Right cardiac atrium (tissue), 5 donors: ENCODE measurements around the gene RBM4B. TPM values are rescaled to one million over a fixed set of nuclear protein-coding genes. Genes with fewer than 3 reads are reported as not detected.
"Not testable (repeated sequence)": the region's sequence is repeated elsewhere in the genome, so short reads cannot be mapped to it uniquely, and the experiment has no call there.

Experiments
- ATAC-seq, 2 donors: fragments of 200-7000 bp; cut with Tn5 transposase; one replicate each; pipeline versions ENCODE4 v1.8.0 to v1.9.1; 2020; ENCODE audit warnings: moderate library complexity in 2 of 2, mild to moderate bottlenecking in 1 of 2
- DNase-seq, 3 donors: peaks; one replicate each; pipeline ENCODE4 v3.0.0-alpha.2; 2020
- H3K27ac ChIP-seq: one replicate; pipeline ENCODE4 v1.5.1; 2013; ENCODE audit warnings: mild to moderate bottlenecking, low read length, control low read depth, moderate library complexity
- H3K27me3 ChIP-seq: one replicate; pipeline ENCODE4 v1.6.1; 2013; ENCODE audit not compliant: control insufficient read depth, insufficient read depth
- H3K4me1 ChIP-seq: one replicate; pipeline ENCODE4 v1.6.1; 2013; ENCODE audit warnings: low read length; ENCODE audit not compliant: control insufficient read depth, insufficient read depth
- H3K4me3 ChIP-seq: one replicate; pipeline ENCODE4 v1.5.1; 2013; ENCODE audit warnings: low read length, control low read depth
- H3K9me3 ChIP-seq: one replicate; pipeline ENCODE4 v1.6.1; 2013; ENCODE audit warnings: low read length; ENCODE audit not compliant: control insufficient read depth
- WGBS: extraction: QIAGEN DNeasy Blood & Tissue Kit; methylation state at CpG from one replicate; pipeline ENCODE4 v1.1.7; 2013; 5-methylcytosine and 5-hydroxymethylcytosine counted together
- intact Hi-C, 4 donors: fragments of 100-400 bp; cut with DNase I; formaldehyde crosslinking; loops; one replicate each; pipeline versions ENCODE4 v1.11.0 to v1.14.0; 2022 to 2023
- polyA plus RNA-seq: library from polyadenylated mRNA; stranded (reverse); fragments of 200-250 nt; gene quantifications from one replicate; pipeline ENCODE4 v1.2.3, GENCODE V29; 2013
- total RNA-seq, 4 donors: library from RNA; stranded (reverse); fragmentation: NEBNext Ultra II Directional; extraction: Animal tissue kit (Norgen Biotek cat#: 25700); gene quantifications; one replicate each; pipeline ENCODE4 v1.2.1, GENCODE V29; 2021
- donor health status: healthy with polysubstance abuse.
- donor health status: DM: no; HTN: yes; CAD: no.
- donor health status: DM: no; HTN: no; CAD: no.
- donor health status: DM: no; HTN: yes; CAD: no; lungs with severe emphysema.
- donor health status: DM: yes; HTN: yes; CAD: no.

RBM4B gene
- total and polyA plus RNA-seq, 5 donors: 9.0 to 15.7 (median 12.1) TPM

DNA sequence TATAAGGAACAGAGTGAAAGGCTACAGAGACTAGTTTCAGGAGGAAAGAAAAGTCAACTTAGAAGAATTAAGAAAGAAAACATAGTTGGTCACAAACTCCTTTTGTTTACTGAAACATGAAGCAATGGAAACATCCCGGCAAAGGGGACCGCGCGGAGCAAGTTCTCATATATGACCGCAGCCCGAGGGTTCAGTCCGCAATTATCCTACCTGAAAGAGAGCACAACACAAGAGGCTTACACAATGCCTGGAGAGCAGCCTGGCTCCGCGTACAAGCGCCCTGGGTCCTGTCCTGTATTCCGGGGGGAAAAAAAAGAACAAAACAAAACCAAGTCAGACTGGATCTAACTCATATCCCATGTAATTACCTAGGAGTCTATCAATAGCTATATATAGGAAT is 12.3 kb downstream of the RBM4B start:
- ATAC-seq (no peak), DNase-seq (peak in 1 of 3 donors; percentile 37)
- H3K4me1 ChIP-seq: no peaks in the 10 kb centered on the region
- H3K27ac ChIP-seq: no peak overlapping the region
- no peak overlapping the region for H3K4me3 ChIP-seq
- intact Hi-C loops: no loop called here
- no peaks in the 10 kb centered on the region for H3K27me3 ChIP-seq
- H3K9me3 ChIP-seq: no peaks in the 10 kb centered on the region
- 87% methylated on average over 11 of the region's 11 CpGs for WGBS

DNA sequence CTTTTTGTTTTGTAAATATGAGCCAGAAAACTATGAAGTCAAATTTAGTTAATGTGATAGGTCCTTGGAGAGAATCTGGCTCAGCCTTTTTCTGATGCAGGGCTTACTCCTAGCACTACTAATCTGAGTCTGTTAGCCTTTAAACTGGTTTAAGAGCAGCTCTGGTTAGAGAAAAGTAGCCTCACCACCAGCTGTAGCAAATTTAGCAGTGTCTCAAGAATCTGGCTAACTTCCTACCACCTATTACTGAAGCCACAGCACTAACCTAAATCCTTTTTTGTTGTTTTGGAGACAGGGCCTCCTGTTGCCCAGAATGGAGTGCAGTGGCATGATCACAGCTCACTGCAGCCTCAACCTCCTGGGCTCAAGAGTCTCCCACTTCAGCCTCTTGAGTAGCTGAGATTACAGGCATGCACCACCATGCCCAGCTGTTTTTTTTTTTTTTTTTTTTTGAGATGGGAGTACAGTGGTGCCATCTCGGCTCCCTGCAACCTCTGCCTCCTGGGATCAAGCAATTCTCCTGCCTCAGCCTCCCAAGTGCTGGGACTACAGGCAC is 13.9 kb downstream of the RBM4B start:
- no peaks in the 10 kb centered on the region for H3K9me3 ChIP-seq
- 71% methylated on average over 1 of the region's 1 CpG for WGBS
- no peaks in the 10 kb centered on the region for H3K4me1 ChIP-seq
- intact Hi-C loops: no loop called here
- no peaks in the 10 kb centered on the region for H3K27me3 ChIP-seq
- ATAC-seq: peak in 1 of 2 donors; percentile 18
- no peak overlapping the region for H3K27ac ChIP-seq
- DNase-seq: no peak
- H3K4me3 ChIP-seq: no peak overlapping the region

DNA sequence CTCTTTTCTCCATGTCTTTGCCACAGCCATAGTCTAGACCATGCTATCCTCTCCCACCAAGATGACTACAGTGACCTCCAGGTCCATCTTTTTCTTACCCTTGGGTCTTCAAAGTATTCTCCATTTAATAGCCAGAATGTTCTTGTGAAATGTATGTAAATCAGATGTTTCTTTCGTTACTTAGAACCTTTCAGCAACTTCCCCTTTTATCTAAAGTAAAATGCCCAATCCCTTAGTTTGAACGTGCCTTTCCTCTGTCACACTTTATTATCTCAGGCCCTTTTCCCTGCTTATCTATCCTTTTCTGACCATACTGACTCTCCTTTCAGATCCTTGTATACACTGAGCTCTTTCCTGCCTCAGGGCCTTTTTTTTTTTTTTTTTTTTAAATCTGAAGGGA is 17.9 kb downstream of the RBM4B start:
- intact Hi-C loops: no loop called here
- no peak for ATAC-seq
- Histone ChIP-seq H3K27ac (no peak overlapping the region), H3K9me3 (no peaks in the 10 kb centered on the region), H3K27me3 (no peaks in the 10 kb centered on the region), H3K4me3 (no peak overlapping the region), H3K4me1 (no peaks in the 10 kb centered on the region)
- WGBS: 26% methylated on average over 2 of the region's 2 CpGs
- DNase-seq: no peak

DNA sequence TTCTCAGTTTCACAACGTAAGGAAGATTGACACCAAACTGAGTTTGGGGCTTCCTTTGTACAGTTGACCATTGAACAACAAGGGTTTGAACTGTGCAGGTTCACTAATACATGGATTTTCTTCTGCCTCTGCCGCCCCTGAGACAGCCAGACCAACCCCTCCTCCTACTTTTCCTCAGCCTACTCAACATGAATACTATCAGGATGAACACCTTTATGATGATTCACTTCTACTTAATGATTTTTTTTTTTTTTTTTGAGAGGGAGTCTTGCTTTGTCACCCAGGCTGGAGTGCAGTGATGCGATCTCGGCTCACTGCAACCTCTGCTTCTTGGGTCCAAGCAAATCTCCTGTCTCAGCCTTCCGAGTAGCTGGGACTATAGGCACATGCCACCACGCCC is 24.6 kb downstream of the RBM4B start:
- no peaks in the 10 kb centered on the region for H3K9me3 ChIP-seq
- no peaks in the 10 kb centered on the region for H3K27me3 ChIP-seq
- 87% methylated on average over 6 of the region's 6 CpGs for WGBS
- ATAC-seq (no peak), DNase-seq (peak in 1 of 3 donors; percentile 18)
- no peaks in the 10 kb centered on the region for H3K4me1 ChIP-seq
- no peak overlapping the region for H3K4me3 ChIP-seq
- no peak overlapping the region for H3K27ac ChIP-seq
- intact Hi-C loops: no loop called here

DNA sequence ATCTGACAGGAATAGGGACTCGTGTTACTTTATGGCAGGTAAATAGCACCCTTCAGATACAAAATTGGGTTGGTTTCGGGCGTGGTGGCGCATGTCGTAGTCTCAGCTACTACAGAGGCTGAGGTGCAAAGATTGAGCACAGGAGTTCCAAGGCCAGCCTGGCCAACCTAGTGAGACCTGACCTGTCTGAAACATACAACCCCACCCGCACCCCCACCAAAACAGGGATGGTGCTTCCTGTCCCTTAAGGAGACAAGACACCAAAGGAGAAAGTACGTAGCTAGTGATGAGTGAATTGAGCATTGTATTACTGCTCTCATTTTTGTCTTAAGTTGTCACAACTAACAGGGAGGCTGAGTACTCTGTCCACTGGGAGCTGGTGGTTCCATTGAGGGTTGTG is 25.0 kb downstream of the RBM4B start:
- intact Hi-C loops: no loop called here
- 91% methylated on average over 7 of the region's 7 CpGs for whole genome bisulfite sequencing
- no peaks in the 10 kb centered on the region for H3K9me3 ChIP-seq
- no peak overlapping the region for H3K4me3 ChIP-seq
- H3K27me3 ChIP-seq: no peaks in the 10 kb centered on the region
- DNase-seq (peak in 1 of 3 donors; percentile 26), ATAC-seq (no peak)
- H3K4me1 ChIP-seq: no peaks in the 10 kb centered on the region
- H3K27ac ChIP-seq: no peak overlapping the region

DNA sequence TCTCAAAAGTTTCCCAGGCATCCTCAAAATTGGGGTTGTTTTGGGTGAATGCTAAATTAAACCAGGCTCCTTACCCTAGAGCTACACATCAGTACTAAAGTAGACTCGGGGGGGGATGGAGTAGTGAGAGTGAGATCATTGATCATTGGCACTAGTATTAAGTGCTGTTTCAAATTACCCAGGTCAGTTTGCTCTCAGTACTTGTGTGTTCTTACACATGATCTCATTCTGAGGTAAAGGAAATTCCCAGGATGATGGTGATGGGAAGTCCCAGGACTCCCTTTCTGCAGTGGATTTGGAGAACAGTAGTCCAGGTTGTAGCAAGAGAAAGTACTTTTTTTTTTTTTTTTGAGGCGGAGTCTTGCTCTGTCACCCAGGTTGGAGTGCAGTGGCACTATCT is 26.7 kb downstream of the RBM4B start:
- H3K27ac ChIP-seq: no peak overlapping the region
- DNase-seq (no peak), ATAC-seq (no peak)
- no peak overlapping the region for H3K4me3 ChIP-seq
- H3K4me1 ChIP-seq: peaks cover 2% of the 10 kb centered on the region
- H3K27me3 ChIP-seq: no peaks in the 10 kb centered on the region
- H3K9me3 ChIP-seq: no peaks in the 10 kb centered on the region
- intact Hi-C loops: no loop called here
- WGBS: 88% methylated on average over 2 of the region's 2 CpGs

DNA sequence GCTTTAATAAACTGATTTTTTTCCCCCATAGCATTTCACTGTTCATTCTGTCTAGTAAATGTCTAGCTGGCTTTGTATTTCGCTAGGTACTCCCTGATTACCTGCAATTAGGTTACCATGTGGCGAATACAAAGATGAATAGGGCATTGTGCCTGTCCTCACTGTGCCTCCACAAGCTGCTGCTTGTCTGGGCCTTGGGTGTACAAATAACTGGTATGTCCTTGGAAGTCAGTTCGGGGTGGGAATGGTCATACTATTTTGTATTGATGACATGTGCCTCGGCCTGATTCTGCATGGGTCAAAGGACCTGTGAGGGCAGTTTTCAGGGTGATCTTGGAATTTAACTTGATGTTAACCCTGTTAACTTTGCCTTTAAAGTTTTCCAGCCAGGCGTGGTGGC is 27.8 kb downstream of the RBM4B start:
- DNase-seq: no peak
- no peak for ATAC-seq
- WGBS: 97% methylated on average over 5 of the region's 5 CpGs
- intact Hi-C loops: no loop called here
- Histone ChIP-seq H3K27me3 (no peaks in the 10 kb centered on the region), H3K4me1 (peaks cover 4% of the 10 kb centered on the region), H3K27ac (no peak overlapping the region), H3K4me3 (no peak overlapping the region), H3K9me3 (no peaks in the 10 kb centered on the region)

DNA sequence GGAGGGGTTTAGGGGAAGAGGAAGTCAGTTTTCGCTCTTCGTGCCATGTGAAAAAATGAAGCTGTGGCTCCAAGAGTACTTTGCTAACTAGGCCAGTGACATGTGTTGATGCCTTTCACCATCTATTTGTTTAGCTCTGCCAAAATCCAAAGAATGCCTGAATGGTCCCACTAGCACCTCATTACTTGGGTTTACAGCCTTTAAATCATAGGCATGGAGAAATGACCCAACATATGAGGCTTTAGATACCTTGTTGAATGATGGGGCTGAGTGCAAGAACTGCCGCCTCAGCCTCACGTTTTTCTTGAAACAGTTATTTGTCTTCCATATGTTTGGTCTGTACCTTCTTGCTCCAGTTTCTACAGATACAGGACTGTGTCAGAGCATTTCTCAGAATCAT is 30.9 kb downstream of the RBM4B start:
- intact Hi-C loops: no loop called here
- Histone ChIP-seq H3K27me3 (no peaks in the 10 kb centered on the region), H3K4me1 (peaks cover 13% of the 10 kb centered on the region), H3K4me3 (no peak overlapping the region), H3K27ac (no peak overlapping the region), H3K9me3 (no peaks in the 10 kb centered on the region)
- ATAC-seq (no peak), DNase-seq (no peak)
- 70% methylated on average over 4 of the region's 4 CpGs for WGBS

DNA sequence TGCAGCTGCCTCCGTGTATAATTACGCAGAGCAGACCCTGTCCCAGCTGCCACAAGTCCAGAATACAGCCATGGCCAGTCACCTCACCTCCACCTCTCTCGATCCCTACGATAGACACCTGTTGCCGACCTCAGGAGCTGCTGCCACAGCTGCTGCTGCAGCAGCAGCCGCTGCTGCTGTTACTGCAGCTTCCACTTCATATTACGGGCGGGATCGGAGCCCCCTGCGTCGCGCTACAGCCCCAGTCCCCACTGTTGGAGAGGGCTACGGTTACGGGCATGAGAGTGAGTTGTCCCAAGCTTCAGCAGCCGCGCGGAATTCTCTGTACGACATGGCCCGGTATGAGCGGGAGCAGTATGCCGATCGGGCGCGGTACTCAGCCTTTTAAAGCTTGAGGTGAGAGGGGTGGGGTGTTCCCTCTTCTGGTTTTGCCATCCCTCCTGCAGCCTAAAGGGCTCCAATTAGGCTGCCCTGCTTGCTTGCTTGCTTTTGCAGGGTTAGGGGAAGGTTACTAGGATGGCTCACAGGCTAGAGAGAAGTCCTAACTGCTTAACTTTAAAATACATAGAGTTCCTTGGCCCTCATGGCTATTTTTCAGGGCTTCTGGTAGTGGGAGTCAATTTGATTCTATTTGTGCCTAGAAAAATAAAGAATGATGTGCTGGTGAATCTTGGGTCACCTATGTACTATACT is 33.8 kb downstream of the RBM4B start:
- DNase-seq: peak in 1 of 3 donors; percentile 39
- Histone ChIP-seq H3K4me3 (no peak overlapping the region), H3K27ac (no peak overlapping the region), H3K4me1 (peaks cover 22% of the 10 kb centered on the region), H3K27me3 (no peaks in the 10 kb centered on the region), H3K9me3 (no peaks in the 10 kb centered on the region)
- intact Hi-C loops: no loop called here
- 81% methylated on average over 24 of the region's 24 CpGs for WGBS
- no peak for ATAC-seq

DNA sequence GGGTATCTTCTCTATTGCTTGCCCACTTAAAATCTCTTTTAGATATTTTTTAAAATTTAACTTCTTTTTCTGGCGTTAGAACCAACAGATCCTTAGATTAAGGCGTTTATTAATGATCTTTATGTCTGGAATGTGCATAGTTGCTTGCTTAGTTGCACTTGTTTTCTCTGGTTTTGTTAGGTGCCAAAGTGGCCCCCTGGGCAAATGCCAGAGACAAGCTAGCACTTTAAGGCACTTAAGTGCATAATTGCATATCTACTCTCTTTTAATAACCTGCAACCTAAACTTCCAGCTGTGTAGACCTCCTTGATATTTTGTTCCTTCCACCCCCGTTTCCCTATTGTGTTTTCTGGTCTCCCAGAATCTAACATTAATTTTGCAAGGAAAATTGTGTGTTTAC is 35.9 kb downstream of the RBM4B start:
- intact Hi-C loops: no loop called here
- no peak overlapping the region for H3K27ac ChIP-seq
- H3K9me3 ChIP-seq: no peaks in the 10 kb centered on the region
- DNase-seq (peak in 1 of 3 donors; percentile 30), ATAC-seq (no peak)
- H3K4me3 ChIP-seq: peak overlapping the region; percentile 41
- H3K27me3 ChIP-seq: no peaks in the 10 kb centered on the region
- WGBS: 11% methylated on average over 3 of the region's 3 CpGs
- H3K4me1 ChIP-seq: peaks cover 22% of the 10 kb centered on the region

DNA sequence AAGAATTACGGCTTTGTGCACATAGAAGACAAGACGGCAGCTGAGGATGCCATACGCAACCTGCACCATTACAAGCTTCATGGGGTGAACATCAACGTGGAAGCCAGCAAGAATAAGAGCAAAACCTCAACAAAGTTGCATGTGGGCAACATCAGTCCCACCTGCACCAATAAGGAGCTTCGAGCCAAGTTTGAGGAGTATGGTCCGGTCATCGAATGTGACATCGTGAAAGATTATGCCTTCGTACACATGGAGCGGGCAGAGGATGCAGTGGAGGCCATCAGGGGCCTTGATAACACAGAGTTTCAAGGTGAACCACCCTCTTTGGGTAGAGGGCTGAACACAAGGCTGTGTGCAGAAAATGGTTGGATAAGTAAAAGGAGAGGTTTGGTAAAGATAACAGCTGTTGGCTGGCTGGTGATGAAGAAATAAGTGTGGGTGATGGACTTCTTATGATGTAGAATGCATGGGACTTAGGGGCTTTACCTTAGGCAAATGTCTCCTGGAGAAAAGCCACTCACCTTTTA is 37.8 kb downstream of the RBM4B start:
- H3K27ac ChIP-seq, H3K27me3 ChIP-seq, H3K9me3 ChIP-seq, ATAC-seq, intact Hi-C loops: not testable (repeated sequence)
- peak in 1 of 3 donors; percentile 11 for DNase-seq
- peaks cover 18% of the 10 kb centered on the region for H3K4me1 ChIP-seq
- 41% methylated on average over 10 of the region's 10 CpGs for WGBS
- peak overlapping the region; percentile 41 for H3K4me3 ChIP-seq
